Motor neuron (in vitro differentiated cells): ENCODE data around the gene SRPK1. TPM values are rescaled to one million over a fixed set of nuclear protein-coding genes. Genes with fewer than 3 reads are reported as not detected.

ENCODE experiments used
- ATAC-seq, 8 experiments: fragments of 200-7000 bp; cut with Tn5 transposase; replicated peaks in 6 of 8; 2 replicates each; pipeline ENCODE4 v1.8.0; 2021; ENCODE audit warnings: mild to moderate bottlenecking in 8 of 8, moderate library complexity in 8 of 8
- H3K27ac ChIP-seq, 2 donors: fragments of 250-450 bp; sonication (Bioruptor Pico); 2 replicates each; pipeline ENCODE4 v1.9.0; 2021; ENCODE audit warnings: antibody characterized with exemption in 2 of 2, mild to moderate bottlenecking in 2 of 2, moderate library complexity in 1 of 2
- H3K4me1 ChIP-seq, 2 donors: fragments of 250-450 bp; sonication (Bioruptor Pico); replicated peaks in 1 of 2; 2 replicates each; pipeline ENCODE4 v1.6.1; 2021; ENCODE audit warnings: antibody characterized with exemption in 2 of 2, mild to moderate bottlenecking in 2 of 2, moderate library complexity in 1 of 2
- H3K4me3 ChIP-seq, 5 donors: fragments of 250-450 bp; sonication (Bioruptor Pico); 2 replicates each; pipeline ENCODE4 v1.9.0; 2021; ENCODE audit warnings: antibody characterized with exemption in 5 of 5, mild to moderate bottlenecking in 5 of 5, moderate library complexity in 4 of 5
- WGBS, 10 experiments: fragments of 450-650 bp; shearing (Covaris generic); methylation state at CpG; one replicate each; pipeline ENCODE4 v1.0.0; 2022; 5-methylcytosine and 5-hydroxymethylcytosine counted together
- in situ Hi-C, 9 experiments: fragments of 400-800 bp; cut with MboI; loops; one replicate each; pipeline ENCODE4 v1.15.0; 2021; ENCODE audit warnings: low sequenced_read_pairs in 9 of 9, low pct_unique_long_range_greater_than_20kb in 2 of 9; ENCODE audit not compliant: unreplicated experiment in 9 of 9
- total RNA-seq, 8 experiments: library from RNA; unstranded; fragments of 300-600 nt; gene quantifications; 2 replicates each; pipeline versions ENCODE4 v1.2.3 to v1.2.4, GENCODE V29; 2022

The SRPK1 gene
- 100 to 1,000 TPM in 2 of 8 experiments, 10 to 100 TPM in 6; 33.9 to 105 (median 36.5) TPM for total RNA-seq

- peak; percentile 84 to 95 (median 92) for ATAC-seq
- in situ Hi-C loops: no loop called here
- peak within 1 kb of the TSS; percentile 32 to 62 for H3K27ac ChIP-seq
- WGBS, 10 experiments: 0 to 10% (median 0%) methylated on average over 1 to 4 of the region's 69 CpGs; no CpG with 5 or more reads in 1 of the 10 experiments
- H3K4me1 ChIP-seq: peaks cover 13% of the 10 kb centered on the region in 2 donors
- peak within 1 kb of the TSS; percentile 55 to 91 (median 66) for H3K4me3 ChIP-seq
Observed at GRCh38 chr6:35920793-35921732, at the start of gene SRPK1. Gene SRPK1, minus strand, starts transcription at chr6:35921098. Its CDS starts 42 bp downstream, at chr6:35921056.

DNA sequence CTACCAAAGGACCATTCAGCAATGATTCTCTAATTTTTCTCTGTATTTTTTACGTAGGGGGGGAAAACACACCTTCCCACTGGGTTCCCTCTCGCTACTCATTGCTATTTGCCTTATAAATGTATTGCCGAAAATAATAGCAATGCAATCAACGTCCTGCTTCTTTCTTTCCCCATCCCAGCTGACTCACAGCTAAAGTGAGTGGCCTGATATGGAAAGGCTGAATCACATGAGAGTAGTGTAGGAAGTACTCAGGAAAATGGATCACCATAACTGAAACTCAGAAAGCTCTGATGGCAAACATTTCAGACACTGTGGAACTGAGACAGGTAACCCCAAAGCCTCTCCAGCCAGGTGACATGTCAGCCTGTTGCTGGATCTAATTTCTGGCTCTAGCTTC is 49.3 kb upstream of the SRPK1 start:
- Histone ChIP-seq H3K27ac (no peak overlapping the region), H3K4me3 (no peak overlapping the region), H3K4me1 (no peaks in the 10 kb centered on the region)
- WGBS, 10 experiments: 65 to 81% (median 76%) methylated on average over 2 to 4 of the region's 4 CpGs; no CpG with 5 or more reads in 2 of the 10 experiments
- peak in 1 of 8 experiments; percentile 67 for ATAC-seq
- in situ Hi-C loops: no loop called here

GRCh38 chr6:35969646-35970045 is 48.7 kb upstream of the SRPK1 start:
- Histone ChIP-seq H3K4me1 (no peaks in the 10 kb centered on the region), H3K4me3 (no peak overlapping the region), H3K27ac (no peak overlapping the region)
- no peak for ATAC-seq
- in situ Hi-C loops: no loop called here

GRCh38 chr6:35968821-35969220 is 47.9 kb upstream of the SRPK1 start:
- no peak for ATAC-seq
- H3K27ac ChIP-seq: no peak overlapping the region
- WGBS, 10 experiments: 60 to 100% (median 87%) methylated on average over 1 to 3 of the region's 4 CpGs; no CpG with 5 or more reads in 2 of the 10 experiments
- no peaks in the 10 kb centered on the region for H3K4me1 ChIP-seq
- in situ Hi-C loops: no loop called here
- no peak overlapping the region for H3K4me3 ChIP-seq

DNA sequence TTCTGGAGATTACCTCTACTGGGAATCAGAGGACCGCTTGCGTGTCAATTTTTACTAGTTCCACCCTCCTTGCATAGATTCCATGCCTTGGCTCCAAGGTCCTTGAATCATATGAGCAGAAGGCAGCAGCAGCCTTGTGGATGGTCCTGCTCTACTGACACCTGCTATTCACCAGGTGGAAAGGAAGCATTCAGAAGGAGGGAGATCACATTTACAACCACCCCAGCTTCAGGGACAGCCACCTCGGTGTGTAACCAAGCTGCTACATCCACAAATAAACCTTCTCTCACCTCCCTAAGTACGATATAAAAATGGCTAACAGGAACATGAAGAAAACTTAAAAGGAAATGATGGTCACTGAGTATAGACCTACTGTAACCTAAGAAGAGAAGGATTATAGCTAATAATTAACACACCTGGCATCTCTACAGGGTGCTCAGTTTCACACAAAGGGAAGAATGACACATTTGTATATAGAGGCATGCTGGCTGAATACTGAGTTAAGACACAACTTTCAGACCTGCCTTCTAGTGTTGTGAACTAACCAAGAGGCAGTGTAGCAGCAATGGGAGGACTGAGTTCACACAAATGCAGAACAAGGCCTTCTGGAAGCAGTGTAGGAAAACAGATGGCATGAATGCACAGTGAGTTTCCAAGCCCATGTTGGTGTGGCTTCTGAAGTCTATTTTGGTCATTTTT is 46.3 kb upstream of the SRPK1 start:
- H3K27ac ChIP-seq: no peak overlapping the region
- no peaks in the 10 kb centered on the region for H3K4me1 ChIP-seq
- no peak overlapping the region for H3K4me3 ChIP-seq
- 44 to 94% (median 79%) methylated on average over 2 to 4 of the region's 4 CpGs; no CpG with 5 or more reads in 4 of the 10 experiments for WGBS, 10 experiments
- no peak for ATAC-seq
- in situ Hi-C loops: no loop called here

DNA sequence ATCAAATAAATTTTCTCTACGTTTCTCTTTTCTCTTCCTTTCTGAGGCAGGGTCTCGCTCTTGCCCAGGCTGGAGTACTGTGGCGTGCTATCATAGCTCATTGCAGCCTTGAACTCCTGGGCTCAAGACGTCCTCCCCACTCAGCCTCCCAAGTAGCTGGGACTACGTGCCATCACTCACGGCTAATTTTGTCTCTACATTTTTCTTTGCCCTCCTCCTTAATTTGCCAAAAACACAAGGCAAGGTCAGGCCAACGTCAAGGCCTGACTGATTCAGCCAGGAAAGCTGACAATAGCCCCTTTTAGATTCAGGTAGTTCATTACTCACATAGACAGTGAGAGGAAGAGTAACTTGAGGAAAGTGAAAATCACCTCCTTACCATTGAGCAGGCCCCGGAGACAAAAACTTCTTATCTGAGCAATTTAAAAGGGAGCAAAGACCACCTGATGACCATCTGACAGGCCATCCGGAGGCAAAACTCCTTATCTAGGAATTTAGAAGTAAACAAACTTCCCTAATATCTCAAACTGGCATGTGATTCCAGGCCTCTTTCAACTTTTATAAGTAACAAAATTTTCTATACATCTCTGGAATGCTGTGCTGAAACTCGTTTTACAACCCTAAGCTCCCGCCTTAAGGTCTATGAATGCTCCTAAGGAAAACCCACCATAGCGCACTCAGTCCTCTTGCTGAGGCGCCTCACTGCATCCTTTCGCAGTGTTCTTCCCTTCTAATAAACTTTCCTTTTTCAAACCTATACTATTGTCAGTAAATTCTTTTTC is 42.1 kb upstream of the SRPK1 start:
- 48 to 100% (median 73%) methylated on average over 2 to 13 of the region's 14 CpGs for WGBS, 10 experiments
- in situ Hi-C loops: no loop called here
- ATAC-seq: no peak
- H3K27ac ChIP-seq: no peak overlapping the region
- H3K4me3 ChIP-seq: no peak overlapping the region
- no peaks in the 10 kb centered on the region for H3K4me1 ChIP-seq

GRCh38 chr6:35960187-35960586 is 39.3 kb upstream of the SRPK1 start:
- Histone ChIP-seq H3K4me1 (no peaks in the 10 kb centered on the region), H3K4me3 (no peak overlapping the region), H3K27ac (no peak overlapping the region)
- ATAC-seq: peak in 1 of 8 experiments; percentile 22
- 8 to 80% (median 68%) methylated on average over 1 to 2 of the region's 2 CpGs; no CpG with 5 or more reads in 4 of the 10 experiments for WGBS, 10 experiments
- in situ Hi-C loops: no loop called here

- in situ Hi-C loops: no loop called here
- Histone ChIP-seq H3K27ac (no peak overlapping the region), H3K4me3 (no peak overlapping the region), H3K4me1 (no peaks in the 10 kb centered on the region)
- 60 to 100% (median 82%) methylated on average over 1 to 2 of the region's 4 CpGs; no CpG with 5 or more reads in 4 of the 10 experiments for WGBS, 10 experiments
- no peak for ATAC-seq
Observed at GRCh38 chr6:35955970-35956369, 35.1 kb upstream of the SRPK1 start.

DNA sequence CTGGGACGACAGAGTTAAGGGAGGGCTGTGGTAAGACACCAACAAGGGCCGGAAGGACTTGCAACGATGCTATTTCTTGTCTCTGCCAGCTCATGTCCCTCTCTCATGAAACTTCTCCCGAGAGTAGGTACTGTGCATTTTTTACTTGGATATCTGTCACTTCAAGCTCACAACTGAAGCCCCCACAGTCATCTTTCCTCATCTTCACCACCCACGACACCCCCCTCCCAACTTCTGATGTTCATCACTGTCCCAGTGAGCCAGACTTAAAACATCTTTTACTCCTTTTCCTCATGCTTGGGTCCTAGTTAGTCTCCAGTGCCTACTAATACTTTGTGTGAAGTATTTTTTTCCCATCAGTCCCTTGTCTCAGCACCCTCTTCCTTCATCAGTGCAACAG is 34.6 kb upstream of the SRPK1 start:
- in situ Hi-C loops: no loop called here
- Histone ChIP-seq H3K4me1 (no peaks in the 10 kb centered on the region), H3K27ac (no peak overlapping the region), H3K4me3 (no peak overlapping the region)
- no peak for ATAC-seq
- 50 to 100% (median 76%) methylated on average over 1 to 5 of the region's 5 CpGs; no CpG with 5 or more reads in 1 of the 10 experiments for WGBS, 10 experiments

DNA sequence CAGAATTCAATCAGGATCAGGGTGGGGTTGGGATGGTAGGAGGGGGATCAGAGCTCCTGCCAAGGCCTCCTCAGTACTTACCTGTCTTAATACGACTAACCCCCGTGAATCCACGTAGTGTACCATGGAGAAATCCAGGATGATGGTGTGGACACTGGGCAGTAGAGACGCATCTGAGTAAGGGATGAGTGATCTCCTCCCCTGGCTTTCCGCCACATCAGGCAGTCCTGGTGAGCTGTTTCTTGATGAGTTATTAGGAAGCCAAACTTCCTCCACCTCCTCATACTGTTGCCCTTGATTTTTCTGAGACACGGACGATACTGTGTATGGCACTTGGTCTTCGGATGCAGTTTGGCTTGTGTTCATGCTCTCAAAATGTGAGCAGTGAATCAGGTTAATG is 34.2 kb upstream of the SRPK1 start:
- Histone ChIP-seq H3K27ac (no peak overlapping the region), H3K4me3 (no peak overlapping the region), H3K4me1 (no peaks in the 10 kb centered on the region)
- ATAC-seq: no peak
- WGBS, 10 experiments: 55 to 100% (median 90%) methylated on average over 1 to 8 of the region's 8 CpGs; no CpG with 5 or more reads in 3 of the 10 experiments
- in situ Hi-C loops: no loop called here

DNA sequence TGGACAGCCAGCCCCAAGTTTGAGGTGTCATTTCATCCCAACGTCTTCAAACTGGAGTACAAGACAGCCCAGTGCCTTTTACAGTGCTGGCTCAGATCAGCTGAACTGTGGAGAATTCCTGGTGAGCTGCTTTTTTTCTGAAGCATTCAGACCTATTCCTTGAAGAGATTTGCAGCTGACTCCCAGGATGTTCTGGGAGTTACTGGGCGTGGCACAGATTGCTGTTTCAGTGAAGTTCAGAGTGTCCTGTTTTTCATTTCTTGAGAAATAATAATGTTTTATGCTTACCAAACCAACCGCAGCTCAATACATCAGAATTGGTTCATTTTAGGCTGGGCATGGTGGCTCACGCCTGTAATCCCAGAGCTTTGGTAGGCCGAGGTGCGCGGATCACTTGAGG is 33.4 kb upstream of the SRPK1 start:
- no peaks in the 10 kb centered on the region for H3K4me1 ChIP-seq
- no peak overlapping the region for H3K27ac ChIP-seq
- in situ Hi-C loops: no loop called here
- no peak overlapping the region for H3K4me3 ChIP-seq
- ATAC-seq: peak in 2 of 8 experiments; percentile 28 to 56
- WGBS, 10 experiments: 40 to 94% (median 85%) methylated on average over 1 to 7 of the region's 7 CpGs; no CpG with 5 or more reads in 2 of the 10 experiments

DNA sequence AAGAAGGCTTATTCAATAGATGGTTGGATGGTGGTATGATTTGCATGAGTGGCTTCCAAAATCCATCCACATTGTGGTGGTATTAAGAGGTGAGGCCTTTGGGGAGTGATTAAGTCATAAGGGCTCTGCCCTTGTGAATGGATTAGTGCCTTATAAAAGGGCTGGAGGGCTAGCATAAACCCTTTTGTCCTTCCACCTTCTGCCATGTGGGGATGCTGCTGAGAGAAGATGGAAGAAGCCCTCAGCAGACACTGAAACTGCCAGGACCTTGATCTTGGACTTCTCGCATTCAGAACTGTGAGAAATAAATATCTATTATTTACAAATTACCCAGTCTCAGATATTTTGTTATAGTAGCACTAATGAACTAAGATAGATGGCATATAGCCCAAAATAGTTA is 27.8 kb upstream of the SRPK1 start:
- no peak overlapping the region for H3K4me3 ChIP-seq
- peak in 3 of 8 experiments; percentile 31 to 63 (median 57) for ATAC-seq
- H3K27ac ChIP-seq: no peak overlapping the region
- 57 to 90% (median 83%) methylated on average over 1 of the region's 1 CpG; no CpG with 5 or more reads in 7 of the 10 experiments for WGBS, 10 experiments
- in situ Hi-C loops: no loop called here
- H3K4me1 ChIP-seq: no peaks in the 10 kb centered on the region
